ENCODE results near the gene TRPC3. TPM values are rescaled to one million over a fixed set of nuclear protein-coding genes. Genes with fewer than 3 reads are reported as not detected.

TRPC3 gene
- total RNA-seq, 1 donor from 2014 or later, result 2.1 TPM

DNA sequence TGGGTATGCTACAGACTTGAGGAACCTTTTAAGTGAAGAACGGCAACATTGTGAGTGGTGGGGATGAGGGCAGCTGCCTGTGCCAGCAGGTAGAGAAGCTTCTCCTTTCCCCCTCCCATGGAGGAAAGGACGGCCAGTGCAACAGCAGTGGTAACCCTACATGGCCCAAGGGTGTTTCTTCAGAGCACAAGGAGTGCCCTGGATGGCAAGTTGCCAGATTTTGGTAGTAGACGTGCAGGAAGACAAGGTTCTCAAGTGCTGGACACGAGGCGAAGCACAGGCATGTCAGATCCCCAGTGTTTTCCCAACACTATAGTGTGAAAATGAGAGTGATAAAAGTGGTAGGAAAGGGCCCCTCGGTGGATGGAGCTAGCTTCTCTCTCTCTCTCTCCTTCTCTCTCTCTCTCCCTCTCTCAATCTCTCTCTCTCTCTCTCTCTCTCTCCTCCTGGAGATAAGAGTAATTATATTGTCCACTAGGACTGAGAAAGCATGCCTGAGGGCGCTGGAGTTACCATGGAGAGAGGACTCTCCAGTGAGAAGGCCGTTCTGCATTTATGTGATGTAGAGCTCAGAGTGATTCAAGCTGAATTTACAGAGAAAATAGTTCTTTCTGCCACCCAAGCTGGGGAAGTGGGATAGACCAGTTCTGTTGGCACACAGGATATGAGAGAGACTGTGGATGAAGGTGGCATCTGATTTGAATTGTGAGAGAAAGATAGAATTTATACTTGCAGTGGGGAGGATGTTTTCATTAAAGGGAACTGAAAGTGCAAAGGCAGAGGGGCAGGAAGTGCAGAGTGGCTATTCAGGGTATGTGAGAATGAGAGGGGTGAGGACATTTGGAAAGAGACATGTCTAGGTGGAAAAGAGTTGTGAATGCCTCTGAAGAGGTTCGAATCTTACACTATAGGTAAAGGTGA is 25.7 kb upstream of the TRPC3 start:
- DNase-seq, result no peak
- peak; percentile 51 for ATAC-seq
- Histone ChIP-seq H3K4me3 (no peak overlapping the region), H3K27me3 (no peaks in the 10 kb centered on the region), H3K4me1 (peaks cover 3% of the 10 kb centered on the region), H3K36me3 (no peaks in the 10 kb centered on the region), H3K27ac (no peak overlapping the region), H3K9me3 (no peaks in the 10 kb centered on the region)
- intact Hi-C loops (cut with DNase I), result no loop called here
- no peak for TF ChIP-seq CTCF (IDR thresholded peaks at IDR 0.05)

- no peak for TF ChIP-seq CTCF (IDR thresholded peaks at IDR 0.05)
- DNase-seq (no peak), ATAC-seq (no peak)
- peaks cover 3% of the 10 kb centered on the region for H3K4me1 ChIP-seq
- H3K36me3 ChIP-seq, result no peaks in the 10 kb centered on the region
- intact Hi-C loops (cut with DNase I), result no loop called here
- no peak overlapping the region for H3K4me3 ChIP-seq
- no peaks in the 10 kb centered on the region for H3K9me3 ChIP-seq
- no peak overlapping the region for H3K27ac ChIP-seq
- H3K27me3 ChIP-seq, result peaks cover 4% of the 10 kb centered on the region
Observed at GRCh38 chr4:121975784-121976183, 23.9 kb upstream of the TRPC3 start.

DNA sequence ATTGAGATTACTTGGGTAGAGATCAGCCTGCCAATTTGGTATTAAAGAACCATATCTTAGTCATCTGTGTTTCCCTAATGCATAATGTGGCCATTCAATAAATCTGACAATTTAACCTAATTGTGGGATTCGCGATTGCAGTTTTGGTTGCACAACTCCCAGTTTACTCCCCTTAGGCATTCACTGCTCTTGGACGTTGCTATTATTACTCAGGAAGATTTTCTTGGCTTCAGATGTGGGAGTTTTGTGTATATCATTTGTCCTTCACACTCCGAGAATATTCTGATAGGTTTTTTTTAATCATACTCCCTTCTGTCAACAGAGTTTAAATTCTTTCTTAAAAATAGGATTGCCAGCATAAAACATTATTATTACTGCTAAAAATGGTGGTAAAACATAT is 22.0 kb upstream of the TRPC3 start:
- ATAC-seq (no peak), DNase-seq (no peak)
- TF ChIP-seq CTCF (IDR thresholded peaks at IDR 0.05), result no peak
- Histone ChIP-seq H3K27ac (no peak overlapping the region), H3K36me3 (no peaks in the 10 kb centered on the region), H3K4me3 (no peak overlapping the region), H3K9me3 (no peaks in the 10 kb centered on the region), H3K4me1 (peaks cover 3% of the 10 kb centered on the region), H3K27me3 (peaks cover 12% of the 10 kb centered on the region)
- intact Hi-C loops (cut with DNase I), result no loop called here

DNA sequence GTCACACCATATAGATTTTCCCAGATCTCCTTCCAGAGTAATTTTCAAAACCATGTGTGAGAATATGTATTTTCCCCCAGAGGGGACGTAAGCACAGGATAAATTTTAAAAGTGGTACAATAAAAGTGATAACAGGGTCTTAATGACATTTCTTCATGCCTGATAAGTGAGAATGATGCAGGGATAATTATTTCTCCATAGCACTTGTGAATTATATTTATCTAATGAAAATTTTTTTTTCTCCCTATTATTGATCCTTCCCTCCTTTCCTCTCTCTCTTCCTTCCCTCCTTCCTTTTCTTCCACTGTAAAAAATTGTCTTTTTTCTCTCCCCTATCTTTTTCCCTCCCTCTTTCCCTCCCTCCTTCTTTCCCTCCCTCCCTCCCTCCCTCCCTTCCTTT is 17.0 kb upstream of the TRPC3 start:
- DNase-seq (no peak), ATAC-seq (no peak)
- intact Hi-C loops (cut with DNase I), result no loop called here
- Histone ChIP-seq H3K4me3 (no peak overlapping the region), H3K27me3 (peaks cover 12% of the 10 kb centered on the region), H3K36me3 (no peaks in the 10 kb centered on the region), H3K9me3 (no peaks in the 10 kb centered on the region), H3K27ac (no peak overlapping the region), H3K4me1 (no peaks in the 10 kb centered on the region)
- no peak for TF ChIP-seq CTCF (IDR thresholded peaks at IDR 0.05)

DNA sequence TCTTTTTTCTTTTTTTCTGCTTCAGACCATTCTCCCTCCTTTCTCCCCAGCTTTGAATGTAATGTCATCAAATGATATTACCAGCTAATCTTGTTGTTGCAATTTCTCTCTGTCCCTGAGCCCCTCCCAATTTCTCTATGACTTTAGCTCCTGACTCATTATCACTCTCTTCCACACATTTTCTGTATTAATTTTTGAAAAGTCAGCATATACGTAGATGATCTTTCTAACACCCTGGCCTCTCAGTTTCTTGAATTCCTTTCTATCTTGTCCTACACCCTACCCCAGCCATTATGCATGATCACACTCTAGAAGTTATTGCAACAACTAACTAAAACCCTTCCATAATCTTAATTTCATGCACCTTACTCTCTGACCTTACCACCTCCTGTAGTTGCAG is 13.1 kb upstream of the TRPC3 start:
- no peaks in the 10 kb centered on the region for H3K36me3 ChIP-seq
- TF ChIP-seq CTCF (IDR thresholded peaks at IDR 0.05), result no peak
- peaks cover 7% of the 10 kb centered on the region for H3K27me3 ChIP-seq

More for the DNA sequence above, 13.1 kb upstream of the TRPC3 start:
- intact Hi-C loops (cut with DNase I), result no loop called here
- Histone ChIP-seq H3K4me3 (no peak overlapping the region), H3K9me3 (no peaks in the 10 kb centered on the region), H3K4me1 (no peaks in the 10 kb centered on the region), H3K27ac (no peak overlapping the region)
- ATAC-seq (no peak), DNase-seq (no peak)

Measured in upper lobe of right lung (tissue), 1 donor.